HG03565 (cell line): Measurements from ENCODE around the gene RARS2.
"Not testable (repeated sequence)": the region's sequence is repeated elsewhere in the genome, so short reads cannot be mapped to it uniquely, and the experiment has no call there.

Experiments used
- ATAC-seq: cut with Tn5 transposase; IDR thresholded peaks from one replicate; pipeline ENCODE4 v1.9.1; 2021; ENCODE audit warnings: mild to moderate bottlenecking, moderate library complexity; ENCODE audit not compliant: unreplicated experiment

The RARS2 gene

GRCh38 chr6:87589693-87590416, at the start of gene RARS2, which contains the start of gene ORC3:
TSS of gene RARS2 (minus strand) at chr6:87589987. CDS start at chr6:87589957, 30 bp downstream.
TSS of gene ORC3 (plus strand) at chr6:87590135. CDS start at chr6:87590169, 34 bp downstream.
- peak; percentile 100 for ATAC-seq

- no peak for ATAC-seq
Measured at GRCh38 chr6:87639373-87639772, 49.6 kb upstream of the RARS2 start.

GRCh38 chr6:87637106-87637505, 47.3 kb upstream of the RARS2 start:
- no peak for ATAC-seq

GRCh38 chr6:87636315-87636714, 46.5 kb upstream of the RARS2 start:
- no peak for ATAC-seq

- no peak for ATAC-seq
Measured at GRCh38 chr6:87633851-87634250, 44.1 kb upstream of the RARS2 start.

GRCh38 chr6:87630746-87631145, 41.0 kb upstream of the RARS2 start:
- ATAC-seq = no peak

GRCh38 chr6:87628881-87629280, 39.1 kb upstream of the RARS2 start:
- no peak for ATAC-seq

- ATAC-seq = no peak
Measured at GRCh38 chr6:87628424-87628823, 38.6 kb upstream of the RARS2 start.

- ATAC-seq = no peak
Measured at GRCh38 chr6:87623248-87623647, 33.5 kb upstream of the RARS2 start.

- ATAC-seq = no peak
Measured at GRCh38 chr6:87618531-87618930, 28.7 kb upstream of the RARS2 start.

- ATAC-seq = no peak
Measured at GRCh38 chr6:87617405-87617804, 27.6 kb upstream of the RARS2 start.

GRCh38 chr6:87613018-87613417, 23.2 kb upstream of the RARS2 start:
- ATAC-seq = not testable (repeated sequence)

GRCh38 chr6:87608802-87609201, 19.0 kb upstream of the RARS2 start:
- no peak for ATAC-seq

GRCh38 chr6:87606199-87606598, 16.4 kb upstream of the RARS2 start:
- ATAC-seq = no peak

- ATAC-seq = no peak
Measured at GRCh38 chr6:87600576-87600975, 10.8 kb upstream of the RARS2 start.

GRCh38 chr6:87590990-87591389, 1.2 kb upstream of the RARS2 start:
- ATAC-seq = no peak

- no peak for ATAC-seq
Measured at GRCh38 chr6:87590417-87590880, 662 bp upstream of the RARS2 start.

GRCh38 chr6:87588756-87589407, 905 bp downstream of the RARS2 start:
- ATAC-seq = no peak

- ATAC-seq = no peak
Measured at GRCh38 chr6:87586371-87587077, 3.3 kb downstream of the RARS2 start.

- ATAC-seq = no peak
Measured at GRCh38 chr6:87583822-87584221, 6.0 kb downstream of the RARS2 start.

GRCh38 chr6:87575423-87575822, 14.4 kb downstream of the RARS2 start:
- no peak for ATAC-seq
